Karpas-422 (cell line): ENCODE data around the gene PPP4R4. TPM values are rescaled to one million over a fixed set of nuclear protein-coding genes. Genes with fewer than 3 reads are reported as not detected.
"Not testable (repeated sequence)": the region's sequence is repeated elsewhere in the genome, so short reads cannot be mapped to it uniquely, and the experiment has no call there.

Source experiments
- DNase-seq: peaks from one replicate; pipeline ENCODE4 v3.0.0-alpha.2; 2015
- H2AFZ ChIP-seq: fragments of 200-600 bp; sonication (generic); 2 replicates; pipeline ENCODE4 v1.6.1; 2014; ENCODE audit warnings: antibody characterized with exemption, low read length, mixed read lengths
- H3K27ac ChIP-seq: fragments of 200-600 bp; sonication (generic); 2 replicates; pipeline ENCODE4 v1.5.1; 2014; ENCODE audit warnings: mild to moderate bottlenecking, low read length, moderate library complexity
- H3K27me3 ChIP-seq: fragments of 200-600 bp; sonication (generic); 2 replicates; pipeline ENCODE4 v1.6.1; 2014; ENCODE audit warnings: low read length, mixed read lengths
- H3K36me3 ChIP-seq: fragments of 200-600 bp; sonication (generic); 2 replicates; pipeline ENCODE4 v1.6.1; 2014; ENCODE audit warnings: low read length, mixed read lengths; ENCODE audit not compliant: insufficient read depth
- H3K4me1 ChIP-seq: fragments of 200-600 bp; sonication (generic); 2 replicates; pipeline ENCODE4 v1.6.1; 2014; ENCODE audit warnings: mild to moderate bottlenecking, low read length, mixed read lengths
- H3K4me2 ChIP-seq: fragments of 200-600 bp; sonication (generic); 2 replicates; pipeline ENCODE4 v1.6.1; 2014; ENCODE audit warnings: low read length, low read depth, mild to moderate bottlenecking; ENCODE audit not compliant: poor library complexity, severe bottlenecking
- H3K4me3 ChIP-seq: fragments of 200-600 bp; sonication (generic); 2 replicates; pipeline ENCODE4 v1.5.1; 2014; ENCODE audit warnings: mild to moderate bottlenecking, antibody characterized with exemption, low read length, mixed read lengths
- H3K79me2 ChIP-seq: fragments of 200-600 bp; sonication (generic); 2 replicates; pipeline ENCODE4 v1.6.1; 2014; ENCODE audit warnings: mild to moderate bottlenecking, low read length, mixed read lengths
- H3K9ac ChIP-seq: fragments of 200-600 bp; sonication (generic); 2 replicates; pipeline ENCODE4 v1.6.0; 2014; ENCODE audit warnings: low read length
- H3K9me2 ChIP-seq: fragments of 200-600 bp; sonication (generic), shearing (Covaris generic); replicated peaks from 2 replicates; pipeline ENCODE4 v1.6.0; 2014; ENCODE audit warnings: mild to moderate bottlenecking, low read length, moderate library complexity; ENCODE audit not compliant: insufficient read depth
- H3K9me3 ChIP-seq: fragments of 300-700, 200-600 bp; sonication (generic); 2 replicates; pipeline ENCODE4 v1.6.1; 2014; ENCODE audit warnings: low read length, mixed read lengths
- H4K20me1 ChIP-seq: fragments of 200-600 bp; sonication (generic); 2 replicates; pipeline ENCODE4 v1.6.1; 2014; ENCODE audit warnings: mild to moderate bottlenecking, antibody characterized with exemption, low read length, low read depth; ENCODE audit not compliant: insufficient read depth
- total RNA-seq: library from RNA; depleted of rRNA; stranded (reverse); fragments of >200 nt; shearing (Covaris generic); gene quantifications from 2 replicates; pipeline ENCODE4 v1.2.3, GENCODE V29; 2014; ENCODE audit warnings: low replicate concordance

PPP4R4 gene
- total RNA-seq, 1 experiment from 2014 or later, result 0.75 TPM

- no peaks in the 10 kb centered on the region for H3K79me2 ChIP-seq
- H3K36me3 ChIP-seq, result no peaks in the 10 kb centered on the region
- DNase-seq, result no peak
These were observed 21.9 kb downstream of the PPP4R4 start for GRCh38 chr14:94196057-94196456.

GRCh38 chr14:94203473-94204210, 29.5 kb downstream of the PPP4R4 start:
- no peak overlapping the region for H3K4me2 ChIP-seq

More at GRCh38 chr14:94196057-94196456, 21.9 kb downstream of the PPP4R4 start:
- Histone ChIP-seq H3K27me3 (0 out of 2 replicates have a peak, but pooled peaks cover 5% of the 10 kb centered on the region), H3K4me3 (no peak overlapping the region), H3K9ac (no peak overlapping the region), H2AFZ (no peak overlapping the region), H3K4me1 (no peaks in the 10 kb centered on the region), H3K9me3 (no peaks in the 10 kb centered on the region), H4K20me1 (no peaks in the 10 kb centered on the region), H3K27ac (no peak overlapping the region), H3K9me2 (no peaks in the 10 kb centered on the region), H3K4me2 (no peak overlapping the region)

GRCh38 chr14:94213021-94213420, 38.9 kb downstream of the PPP4R4 start:
- peaks cover 2% of the 10 kb centered on the region; the same call in 1 of the 2 replicates for H3K27me3 ChIP-seq
- H2AFZ ChIP-seq, result no peak overlapping the region
- no peaks in the 10 kb centered on the region for H4K20me1 ChIP-seq
- H3K4me3 ChIP-seq, result no peak overlapping the region
- no peak overlapping the region for H3K4me2 ChIP-seq
- no peaks in the 10 kb centered on the region for H3K9me2 ChIP-seq
- H3K9ac ChIP-seq, result no peak overlapping the region
- H3K27ac ChIP-seq, result no peak overlapping the region
- no peaks in the 10 kb centered on the region for H3K79me2 ChIP-seq
- DNase-seq, result no peak
- no peaks in the 10 kb centered on the region for H3K9me3 ChIP-seq
- no peaks in the 10 kb centered on the region for H3K36me3 ChIP-seq
- H3K4me1 ChIP-seq, result no peaks in the 10 kb centered on the region

More at GRCh38 chr14:94203473-94204210, 29.5 kb downstream of the PPP4R4 start:
- H3K27ac ChIP-seq, result no peak overlapping the region
- DNase-seq, result no peak
- H3K9me3 ChIP-seq, result no peaks in the 10 kb centered on the region
- no peak overlapping the region for H3K4me3 ChIP-seq
- no peak overlapping the region for H3K9ac ChIP-seq
- no peaks in the 10 kb centered on the region for H3K36me3 ChIP-seq
- no peak overlapping the region for H2AFZ ChIP-seq
- H3K27me3 ChIP-seq, result no peaks in the 10 kb centered on the region
- H3K4me1 ChIP-seq, result no peaks in the 10 kb centered on the region
- no peaks in the 10 kb centered on the region for H4K20me1 ChIP-seq
- H3K79me2 ChIP-seq, result no peaks in the 10 kb centered on the region
- no peaks in the 10 kb centered on the region for H3K9me2 ChIP-seq

- H2AFZ ChIP-seq, result no peak overlapping the region
- H4K20me1 ChIP-seq, result no peaks in the 10 kb centered on the region
- H3K4me1 ChIP-seq, result no peaks in the 10 kb centered on the region
- no peaks in the 10 kb centered on the region for H3K9me3 ChIP-seq
- no peak for DNase-seq
- H3K27me3 ChIP-seq, result peaks cover 2% of the 10 kb centered on the region; the same call in 1 of the 2 replicates
- H3K36me3 ChIP-seq, result no peaks in the 10 kb centered on the region
- H3K27ac ChIP-seq, result no peak overlapping the region
- no peak overlapping the region for H3K4me3 ChIP-seq
- H3K9ac ChIP-seq, result no peak overlapping the region
- no peaks in the 10 kb centered on the region for H3K9me2 ChIP-seq
- H3K79me2 ChIP-seq, result no peaks in the 10 kb centered on the region
- no peak overlapping the region for H3K4me2 ChIP-seq
These were observed 39.6 kb downstream of the PPP4R4 start for GRCh38 chr14:94213741-94214140.

- H3K79me2 ChIP-seq, result no peaks in the 10 kb centered on the region
- peaks cover 2% of the 10 kb centered on the region; the same call in 1 of the 2 replicates for H3K27me3 ChIP-seq
- no peaks in the 10 kb centered on the region for H3K4me1 ChIP-seq
- no peak for DNase-seq
- H2AFZ ChIP-seq, result no peak overlapping the region
- no peaks in the 10 kb centered on the region for H4K20me1 ChIP-seq
- H3K4me2 ChIP-seq, result no peak overlapping the region
- no peaks in the 10 kb centered on the region for H3K9me2 ChIP-seq
- H3K27ac ChIP-seq, result no peak overlapping the region
- no peak overlapping the region for H3K4me3 ChIP-seq
- H3K36me3 ChIP-seq, result no peaks in the 10 kb centered on the region
- H3K9me3 ChIP-seq, result no peaks in the 10 kb centered on the region
- H3K9ac ChIP-seq, result no peak overlapping the region
These were observed 43.0 kb downstream of the PPP4R4 start for GRCh38 chr14:94217116-94217515.

GRCh38 chr14:94218198-94218886, 44.2 kb downstream of the PPP4R4 start:
- not testable (repeated sequence) for H3K4me3 ChIP-seq, H3K4me2 ChIP-seq, H3K9ac ChIP-seq, H2AFZ ChIP-seq, H3K4me1 ChIP-seq, H3K36me3 ChIP-seq, H3K27me3 ChIP-seq, H3K9me2 ChIP-seq, H3K27ac ChIP-seq, H4K20me1 ChIP-seq, H3K79me2 ChIP-seq, DNase-seq, H3K9me3 ChIP-seq

GRCh38 chr14:94224040-94224439, 49.9 kb downstream of the PPP4R4 start:
- H3K9me3 ChIP-seq, result no peaks in the 10 kb centered on the region
- no peaks in the 10 kb centered on the region for H3K9me2 ChIP-seq
- no peaks in the 10 kb centered on the region for H3K27me3 ChIP-seq
- DNase-seq, result no peak
- H2AFZ ChIP-seq, result no peak overlapping the region
- H3K36me3 ChIP-seq, result no peaks in the 10 kb centered on the region
- no peaks in the 10 kb centered on the region for H4K20me1 ChIP-seq
- no peak overlapping the region for H3K27ac ChIP-seq
- H3K4me1 ChIP-seq, result no peaks in the 10 kb centered on the region
- H3K79me2 ChIP-seq, result no peaks in the 10 kb centered on the region
- no peak overlapping the region for H3K9ac ChIP-seq
- no peak overlapping the region for H3K4me2 ChIP-seq
- no peak overlapping the region for H3K4me3 ChIP-seq

- Histone ChIP-seq H3K27me3 (no peaks in the 10 kb centered on the region), H2AFZ (no peak overlapping the region), H3K4me1 (no peaks in the 10 kb centered on the region), H3K36me3 (no peaks in the 10 kb centered on the region), H3K4me2 (no peak overlapping the region), H3K27ac (no peak overlapping the region), H3K79me2 (no peaks in the 10 kb centered on the region), H3K4me3 (no peak overlapping the region), H3K9me2 (no peaks in the 10 kb centered on the region), H4K20me1 (no peaks in the 10 kb centered on the region), H3K9ac (no peak overlapping the region), H3K9me3 (no peaks in the 10 kb centered on the region)
- DNase-seq, result no peak
These were observed 51.6 kb downstream of the PPP4R4 start for GRCh38 chr14:94225460-94226378.
